Uterus (tissue), 2 donors: Measurements from ENCODE around the gene CCNJ.

ENCODE experiments used
- POLR2A ChIP-seq, 2 donors: fragments of 450-650 bp; IDR thresholded peaks; one replicate each; pipeline ENCODE4 v1.6.1; 2016; ENCODE audit warnings: antibody characterized with exemption in 2 of 2, mild to moderate bottlenecking in 1 of 2, moderate library complexity in 1 of 2
- TF ChIP-seq, protein P1 (sequence below), 4 experiments: fragments of 200-600 bp in 2 of 4; fragments of 450-650 bp in 2 of 4; sonication (generic) in 2 of 4; IDR thresholded peaks; one replicate each; pipeline ENCODE4 v1.5.1; 2016 to 2019; ENCODE audit warnings: antibody characterized with exemption in 4 of 4, mild to moderate bottlenecking in 2 of 4, moderate library complexity in 1 of 4

DNA sequence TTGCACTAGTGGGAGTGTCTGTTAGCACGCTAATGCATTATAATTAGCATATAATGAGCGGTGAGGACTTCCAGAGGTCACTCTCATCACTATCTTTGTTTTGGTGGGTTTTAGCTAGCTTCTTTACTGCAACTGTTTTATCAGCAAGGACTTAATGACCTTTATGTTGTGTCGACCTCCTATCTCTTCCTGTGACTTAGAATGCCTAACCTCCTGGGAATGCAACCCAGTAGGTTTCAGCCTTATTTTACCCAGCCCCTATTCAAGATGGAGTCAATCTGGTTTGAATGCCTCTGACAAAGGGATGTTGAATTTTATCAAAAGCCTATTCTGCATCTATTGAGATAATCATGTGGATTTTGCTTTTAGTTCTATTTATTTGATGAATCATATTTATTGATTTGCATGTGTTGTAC, 64.2 kb downstream of the CCNJ start:
- TF ChIP-seq, protein P1, sequence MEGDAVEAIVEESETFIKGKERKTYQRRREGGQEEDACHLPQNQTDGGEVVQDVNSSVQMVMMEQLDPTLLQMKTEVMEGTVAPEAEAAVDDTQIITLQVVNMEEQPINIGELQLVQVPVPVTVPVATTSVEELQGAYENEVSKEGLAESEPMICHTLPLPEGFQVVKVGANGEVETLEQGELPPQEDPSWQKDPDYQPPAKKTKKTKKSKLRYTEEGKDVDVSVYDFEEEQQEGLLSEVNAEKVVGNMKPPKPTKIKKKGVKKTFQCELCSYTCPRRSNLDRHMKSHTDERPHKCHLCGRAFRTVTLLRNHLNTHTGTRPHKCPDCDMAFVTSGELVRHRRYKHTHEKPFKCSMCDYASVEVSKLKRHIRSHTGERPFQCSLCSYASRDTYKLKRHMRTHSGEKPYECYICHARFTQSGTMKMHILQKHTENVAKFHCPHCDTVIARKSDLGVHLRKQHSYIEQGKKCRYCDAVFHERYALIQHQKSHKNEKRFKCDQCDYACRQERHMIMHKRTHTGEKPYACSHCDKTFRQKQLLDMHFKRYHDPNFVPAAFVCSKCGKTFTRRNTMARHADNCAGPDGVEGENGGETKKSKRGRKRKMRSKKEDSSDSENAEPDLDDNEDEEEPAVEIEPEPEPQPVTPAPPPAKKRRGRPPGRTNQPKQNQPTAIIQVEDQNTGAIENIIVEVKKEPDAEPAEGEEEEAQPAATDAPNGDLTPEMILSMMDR (IDR thresholded peaks at IDR 0.05): no peak
- TF ChIP-seq POLR2A (IDR thresholded peaks at IDR 0.05): no peak
